NK-92 treated with Interleukin-12 subunit alpha and Interleukin-12 subunit beta, amount 100 ng/mL, for 24 hours (cell line): Measurements from ENCODE around the gene IQSEC1.
"Not testable (repeated sequence)": the region's sequence is repeated elsewhere in the genome, so short reads cannot be mapped to it uniquely, and the experiment has no call there.

Experiments used
- DNase-seq: peaks from one replicate; lab custom pipeline; 2025; lab: John Stamatoyannopoulos, UW

Gene IQSEC1

DNA sequence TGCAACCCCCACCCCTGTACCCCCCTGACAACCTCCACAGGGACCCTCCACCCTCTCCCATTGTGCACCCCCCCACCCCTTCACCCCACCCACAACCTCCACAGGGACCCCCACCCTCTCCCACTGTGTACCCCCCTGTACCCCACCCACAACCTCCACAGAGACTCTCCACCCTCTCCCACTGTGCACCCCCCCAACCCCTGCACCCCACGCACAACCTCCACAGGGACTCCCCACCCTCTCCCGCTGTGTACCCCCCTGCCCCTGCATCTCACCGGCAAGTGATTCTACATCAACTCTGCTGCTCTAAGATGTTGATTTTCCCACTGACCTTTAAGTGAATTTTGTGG lies 180.4 kb downstream of the IQSEC1 start:
- DNase-seq = no peak

DNA sequence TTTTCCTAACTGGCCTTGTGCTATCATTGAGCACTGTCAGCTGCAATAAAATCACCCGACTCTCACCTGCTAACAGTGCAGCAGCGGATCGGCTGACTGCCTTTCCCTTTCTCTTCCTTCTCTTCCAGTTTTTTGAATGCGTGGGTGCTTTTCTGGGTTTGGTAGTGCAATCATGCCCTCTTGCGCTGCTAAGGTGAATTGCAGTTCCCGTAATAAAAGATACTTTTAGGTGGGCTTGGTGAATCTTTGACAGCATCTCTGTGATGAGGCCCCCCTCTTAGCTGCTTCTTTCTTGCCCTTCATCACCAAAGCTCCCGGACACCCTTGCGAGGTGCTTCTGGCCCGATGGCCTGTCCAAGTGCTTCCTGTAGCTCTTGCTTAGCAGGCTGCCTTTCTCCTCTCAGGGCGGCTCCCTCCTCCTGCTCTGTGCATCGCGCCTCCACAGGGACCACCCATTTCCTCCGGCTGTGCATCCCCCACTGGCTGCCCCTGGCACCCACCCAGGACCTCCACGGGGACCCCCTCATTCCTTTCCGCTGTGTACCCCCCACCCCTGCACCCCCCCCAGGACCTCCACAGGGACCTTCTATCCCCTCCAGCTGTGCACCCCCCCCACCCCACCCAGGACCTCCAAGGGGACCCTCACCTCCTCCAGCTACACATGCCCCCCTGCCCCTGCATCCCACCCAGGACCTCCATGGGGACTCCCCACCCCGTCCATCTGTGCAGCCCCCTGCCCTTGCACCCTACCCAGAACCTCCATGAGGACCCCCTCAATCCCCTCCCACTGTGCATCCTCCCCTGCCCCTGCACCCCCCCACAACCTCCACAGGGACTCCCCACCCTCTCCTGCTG lies 181.0 kb downstream of the IQSEC1 start:
- no peak for DNase-seq

DNA sequence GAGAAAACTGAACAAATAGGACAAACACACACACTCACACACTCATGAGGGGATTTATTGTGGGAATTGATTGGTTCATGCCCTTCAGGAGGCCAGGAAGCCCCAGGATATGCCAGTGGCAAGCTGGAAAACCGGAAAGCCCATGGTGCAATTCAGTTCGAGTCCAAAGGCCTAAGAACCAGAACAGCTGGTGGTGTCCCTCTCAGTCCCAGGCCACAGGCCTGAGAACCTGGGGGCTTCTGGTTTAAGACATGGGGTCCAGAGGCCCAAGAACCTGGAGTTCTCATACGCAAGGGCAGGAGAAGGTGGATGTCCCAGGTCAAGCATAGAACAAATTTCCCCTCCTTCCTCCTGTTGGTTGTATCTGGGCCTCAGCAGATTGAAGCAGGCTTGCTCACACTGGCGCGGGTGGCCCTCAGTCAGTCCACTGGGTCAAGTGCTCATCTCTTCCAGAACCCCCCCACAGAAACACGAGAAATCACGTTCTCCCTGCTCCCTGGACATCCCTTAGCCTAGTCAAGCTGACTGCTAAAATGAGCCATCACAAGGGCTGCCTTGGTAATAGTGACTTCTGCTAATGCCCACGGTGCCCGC lies 181.7 kb downstream of the IQSEC1 start:
- DNase-seq = no peak

DNA sequence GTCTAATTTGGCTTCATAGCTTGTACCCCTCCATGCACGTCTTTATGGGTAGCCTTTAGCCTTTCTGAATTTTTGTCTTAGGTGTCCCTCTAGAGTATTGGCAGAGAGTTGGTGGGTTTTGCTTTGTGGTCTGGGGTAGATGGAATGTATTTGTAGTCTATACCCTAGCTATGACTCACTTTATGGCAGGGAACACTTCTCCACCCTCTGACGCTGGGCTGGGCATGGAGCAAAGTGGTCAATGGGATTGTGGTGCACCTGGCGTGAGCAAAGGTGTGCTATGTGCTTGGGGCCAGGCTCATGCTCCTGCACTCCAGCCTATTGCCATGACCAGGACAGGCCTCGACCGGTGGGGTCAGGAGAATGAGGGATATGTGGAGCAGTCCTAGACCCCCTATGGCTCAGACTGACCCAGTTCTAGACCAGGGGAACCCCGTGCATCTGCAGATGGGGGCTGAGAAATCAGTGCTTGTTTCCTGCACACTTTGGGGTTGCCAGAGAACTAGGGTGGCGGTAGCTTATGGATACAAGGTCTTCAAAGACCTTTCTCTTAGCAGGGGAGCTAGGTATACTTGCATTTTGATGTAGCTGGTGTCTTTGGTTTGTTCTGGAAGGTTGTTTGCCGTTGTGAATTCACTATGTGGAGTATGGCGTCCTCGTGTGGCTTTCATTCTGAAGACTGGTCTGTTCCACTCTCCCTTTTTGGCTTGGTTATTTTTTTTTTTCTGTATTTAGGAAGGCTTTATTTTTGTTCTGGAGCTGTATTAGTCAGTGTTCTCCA lies 182.4 kb downstream of the IQSEC1 start:
- DNase-seq = no peak

DNA sequence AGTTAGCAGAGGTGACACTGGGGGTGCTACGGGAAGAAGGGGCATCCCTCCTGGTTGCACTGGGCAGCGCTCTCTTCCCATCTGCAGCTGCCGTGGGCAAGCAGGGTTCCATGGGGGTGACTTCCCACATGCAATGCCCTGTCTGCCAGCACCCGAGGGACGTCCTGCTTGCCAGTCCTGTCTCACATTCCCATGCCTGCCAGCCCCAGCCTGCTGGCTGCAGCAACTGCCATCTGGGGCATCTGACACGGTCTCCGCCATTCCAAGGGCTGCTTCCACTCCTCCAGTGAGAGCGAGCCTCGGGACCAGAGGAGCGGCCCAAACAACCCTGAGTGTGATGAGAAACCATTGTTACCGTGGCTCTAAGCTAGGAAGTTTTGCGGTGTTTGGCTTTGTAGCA lies 186.5 kb downstream of the IQSEC1 start:
- DNase-seq = no peak

DNA sequence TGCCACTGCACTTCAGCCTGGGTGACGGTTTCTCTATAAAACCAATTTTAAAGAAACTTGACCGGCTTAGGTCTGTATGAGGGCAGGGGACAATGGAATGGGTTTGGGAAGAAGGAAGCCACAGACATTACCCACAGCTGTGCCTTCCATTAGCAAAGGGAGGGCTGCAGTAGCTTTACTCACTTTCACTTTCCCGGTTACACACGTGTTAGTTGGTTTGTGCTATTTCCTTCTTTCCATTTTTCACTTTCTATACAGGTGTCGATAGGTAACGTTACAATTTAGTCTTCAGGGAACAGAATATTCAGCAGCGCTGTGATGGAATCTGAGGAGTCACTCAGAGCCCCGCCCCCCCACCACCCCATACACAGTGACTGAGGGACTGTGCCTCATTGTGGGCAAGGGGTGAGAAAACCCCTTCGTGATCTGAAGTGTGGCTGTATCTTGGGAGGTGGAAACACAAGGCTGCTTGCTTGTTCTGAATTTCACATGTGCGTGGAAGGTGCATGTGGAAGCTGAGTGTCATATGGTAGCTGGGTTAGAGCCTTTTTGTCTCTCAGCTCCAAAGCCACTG lies 187.0 kb downstream of the IQSEC1 start:
- no peak for DNase-seq

DNA sequence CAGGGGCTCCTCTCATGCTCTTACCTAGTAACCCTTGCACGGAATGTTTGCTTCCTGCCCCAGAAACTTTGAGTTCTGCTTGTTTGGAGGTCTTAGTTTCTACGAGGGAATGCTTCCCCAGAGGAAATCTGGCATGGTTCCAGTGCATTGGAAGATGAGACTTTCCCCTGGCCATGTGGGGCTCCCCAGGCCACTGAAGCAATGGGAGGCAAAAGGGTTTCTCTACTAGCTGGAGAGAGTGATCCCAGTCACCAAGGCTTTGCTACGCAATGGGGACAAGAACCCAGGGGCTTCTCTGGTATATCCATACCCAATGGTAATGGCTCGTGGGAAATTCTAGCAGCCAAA lies 187.7 kb downstream of the IQSEC1 start:
- no peak for DNase-seq

DNA sequence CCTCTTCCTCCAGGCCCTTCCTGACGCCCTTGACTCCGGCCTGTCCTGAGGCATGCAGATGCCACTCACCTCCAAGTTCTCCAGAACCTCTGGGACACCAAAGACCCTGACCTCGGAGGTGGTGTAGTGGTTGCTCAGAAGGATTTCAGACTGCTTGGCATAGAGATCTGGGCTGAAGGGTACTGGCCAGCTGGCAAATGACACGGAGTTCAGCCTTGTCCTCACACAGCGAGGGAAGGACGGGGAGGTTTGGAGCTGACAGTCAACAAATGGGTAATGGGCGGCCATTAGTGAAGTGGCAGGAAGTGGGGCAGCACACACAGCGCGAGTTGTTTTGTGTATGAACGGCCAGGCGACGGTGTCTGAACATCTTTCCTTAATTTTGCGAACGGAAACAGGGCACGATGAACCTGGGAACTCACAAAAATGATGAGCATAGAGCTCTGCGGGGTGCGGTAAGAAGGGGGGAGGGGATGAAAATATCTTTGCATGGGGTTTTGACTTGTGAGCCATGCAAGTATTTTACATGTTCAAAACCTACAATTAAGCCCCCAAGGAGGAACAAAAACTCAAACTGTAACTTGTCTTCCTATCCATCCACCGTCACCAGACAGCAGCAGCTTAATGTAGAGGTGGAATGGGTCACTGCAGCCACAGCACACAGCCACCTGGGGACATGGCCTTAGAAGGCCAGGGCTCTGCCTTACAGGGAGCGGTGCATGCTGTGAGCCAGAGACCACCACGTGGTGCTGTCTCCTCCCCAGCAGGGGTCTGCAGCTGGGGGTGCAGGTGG lies 188.2 kb downstream of the IQSEC1 start:
- DNase-seq = no peak

DNA sequence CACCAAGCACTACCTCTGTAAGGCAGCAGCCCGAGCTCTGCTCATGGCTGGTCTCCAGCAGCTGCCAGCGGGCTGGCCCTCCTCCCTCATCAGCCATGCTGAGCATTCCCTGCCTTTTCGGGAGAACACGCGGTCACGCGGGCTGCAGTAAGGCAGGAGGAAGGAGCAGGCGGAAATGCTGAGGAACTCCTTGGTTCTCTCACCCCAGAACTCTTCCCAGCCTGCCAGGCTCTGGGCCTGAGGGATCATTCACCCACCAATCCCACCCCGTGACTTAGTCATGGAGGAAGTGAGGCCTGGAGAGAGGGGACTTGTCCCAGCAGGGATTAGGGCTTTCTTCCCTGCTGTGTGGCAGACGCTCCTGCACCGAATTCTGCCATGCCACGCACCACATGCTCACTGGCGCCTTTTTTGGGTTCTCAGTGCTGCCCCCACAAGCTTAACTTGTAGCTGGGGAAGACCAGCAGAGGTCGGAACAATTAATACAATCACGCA lies 189.0 kb downstream of the IQSEC1 start:
- no peak for DNase-seq

DNA sequence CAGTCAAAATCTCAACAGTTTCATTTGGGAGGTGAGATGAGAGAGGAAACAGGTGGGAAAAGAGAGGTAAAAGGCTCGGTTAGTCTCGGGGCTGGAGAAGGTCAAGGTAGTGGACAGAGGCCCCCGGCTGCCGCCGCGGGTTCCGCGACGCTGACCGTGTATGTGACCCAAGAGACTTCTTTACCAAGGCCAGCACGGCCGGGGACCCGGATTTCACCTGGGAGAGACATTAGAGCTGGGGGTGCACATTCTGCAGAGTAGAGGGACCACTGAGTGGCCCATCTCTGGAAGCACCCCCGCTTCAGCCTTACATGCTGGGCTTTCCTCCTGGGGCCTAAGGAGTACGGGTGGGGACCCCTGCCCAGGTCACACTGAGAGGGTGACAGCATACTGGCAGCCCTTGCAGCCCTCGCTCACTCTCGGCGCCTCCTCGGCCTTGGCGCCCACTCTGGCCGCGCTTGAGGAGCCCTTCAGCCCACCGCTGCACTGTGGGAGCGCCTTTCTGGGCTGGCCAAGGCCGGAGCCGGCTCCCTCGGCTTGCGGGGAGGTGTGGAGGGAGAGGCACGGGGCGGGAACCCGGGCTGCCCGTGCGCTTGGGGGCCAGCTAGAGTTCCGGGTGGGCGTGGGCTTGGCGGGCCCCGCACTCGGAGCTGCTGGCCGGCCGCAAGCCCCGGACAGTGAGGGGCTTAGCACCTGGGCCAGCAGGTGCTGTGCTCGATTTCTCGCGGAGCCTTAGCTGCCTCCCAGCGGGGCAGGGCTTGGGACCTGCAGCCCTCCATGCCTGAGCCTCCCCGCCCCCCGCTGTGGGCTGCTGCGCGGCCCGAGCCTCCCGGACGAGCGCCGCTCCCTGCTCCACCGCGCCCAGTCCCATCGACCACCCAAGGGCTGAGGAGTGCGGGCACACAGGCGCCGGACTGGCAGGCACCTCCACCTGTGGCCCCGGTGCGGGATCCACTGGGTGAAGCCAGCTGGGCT lies 190.6 kb downstream of the IQSEC1 start:
- DNase-seq = no peak

DNA sequence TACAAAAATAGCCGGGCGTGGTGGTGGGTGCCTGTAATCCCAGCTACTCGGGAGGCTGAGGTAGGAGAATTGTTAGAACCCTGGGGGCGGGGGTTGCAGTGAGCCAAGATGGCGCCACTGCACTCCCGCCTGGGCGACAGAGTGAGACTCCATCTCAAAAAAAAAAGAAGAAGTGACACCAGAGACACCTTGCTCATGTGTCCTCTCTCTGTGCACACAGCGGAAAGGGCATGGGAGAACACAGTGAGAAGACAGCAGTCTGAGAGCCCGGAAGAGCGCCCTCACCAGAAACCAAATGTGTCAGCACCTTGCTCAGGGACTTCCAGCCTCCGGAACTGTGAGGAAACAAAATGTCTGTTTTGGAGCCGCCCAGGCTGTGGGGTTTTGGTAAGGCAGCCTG lies 191.4 kb downstream of the IQSEC1 start:
- not testable (repeated sequence) for DNase-seq

DNA sequence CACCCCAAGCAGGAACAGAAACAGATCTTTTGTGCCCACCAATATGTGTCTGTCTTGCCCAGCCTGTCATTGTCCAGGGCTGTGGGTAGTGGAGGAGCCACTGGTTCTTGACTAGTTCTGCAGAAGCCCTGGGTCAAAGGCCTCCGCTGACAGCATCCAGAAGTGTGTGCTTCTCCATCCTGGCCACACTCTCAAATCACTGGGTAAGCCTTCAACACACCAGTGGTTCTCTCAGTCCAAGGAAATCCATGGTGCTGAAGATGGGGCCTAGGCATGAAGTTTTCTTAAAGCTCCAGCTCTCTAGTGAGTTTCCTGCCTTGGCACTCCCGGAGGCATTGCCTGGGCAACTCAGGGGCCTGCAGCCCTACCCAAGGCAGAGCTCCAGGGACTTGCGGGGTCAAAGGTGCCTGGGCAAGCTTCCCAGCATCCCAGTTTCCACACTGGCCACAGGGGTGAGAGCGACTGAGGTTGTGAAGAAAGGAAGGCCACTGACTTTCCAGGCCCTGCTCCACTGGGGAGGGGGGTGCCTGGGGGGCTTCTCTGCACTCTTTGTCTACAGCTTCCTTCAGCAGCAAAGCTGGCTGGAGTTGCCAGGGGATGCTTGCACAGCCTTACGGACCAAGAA lies 193.9 kb downstream of the IQSEC1 start:
- no peak for DNase-seq

DNA sequence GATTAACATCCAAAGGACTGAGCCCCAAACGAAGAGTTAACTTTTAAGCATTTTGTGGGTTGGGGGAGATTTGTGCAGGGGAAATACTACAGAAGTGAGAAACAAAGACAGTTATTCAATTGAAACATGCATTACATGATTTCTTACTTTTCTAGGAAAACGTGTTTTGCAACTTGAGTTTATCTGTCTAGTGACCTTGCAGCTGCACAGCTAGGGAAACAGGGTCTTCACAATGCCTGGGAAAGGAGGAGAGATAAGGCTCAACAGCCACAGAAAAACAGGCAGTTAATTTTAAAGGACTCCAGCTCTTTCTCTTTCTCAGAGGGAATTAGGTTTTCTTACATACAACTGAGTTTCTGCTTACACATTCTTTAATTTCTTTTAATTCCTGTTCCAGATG lies 194.5 kb downstream of the IQSEC1 start:
- not testable (repeated sequence) for DNase-seq

DNA sequence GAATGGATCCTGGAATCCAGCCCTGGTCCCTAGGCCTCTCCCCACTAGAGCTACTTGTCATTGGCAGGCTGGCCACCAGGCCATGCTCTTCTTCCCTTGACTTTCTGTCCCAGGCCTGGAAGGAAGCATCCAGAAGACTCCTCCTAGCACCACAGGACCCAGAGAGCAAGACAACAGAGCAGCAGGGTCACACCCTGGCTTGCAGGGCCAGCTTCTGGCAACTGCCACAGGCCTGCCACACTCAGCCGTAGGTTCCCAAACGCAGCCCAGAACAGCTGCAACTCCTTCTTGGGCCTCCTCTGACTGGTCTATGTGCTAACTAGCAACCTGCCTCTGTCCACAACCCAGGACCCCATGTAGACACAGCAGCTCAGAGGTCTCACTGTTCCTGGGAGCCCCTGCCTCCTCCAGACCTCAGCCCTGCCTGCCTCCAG lies 195.1 kb downstream of the IQSEC1 start:
- DNase-seq = no peak

DNA sequence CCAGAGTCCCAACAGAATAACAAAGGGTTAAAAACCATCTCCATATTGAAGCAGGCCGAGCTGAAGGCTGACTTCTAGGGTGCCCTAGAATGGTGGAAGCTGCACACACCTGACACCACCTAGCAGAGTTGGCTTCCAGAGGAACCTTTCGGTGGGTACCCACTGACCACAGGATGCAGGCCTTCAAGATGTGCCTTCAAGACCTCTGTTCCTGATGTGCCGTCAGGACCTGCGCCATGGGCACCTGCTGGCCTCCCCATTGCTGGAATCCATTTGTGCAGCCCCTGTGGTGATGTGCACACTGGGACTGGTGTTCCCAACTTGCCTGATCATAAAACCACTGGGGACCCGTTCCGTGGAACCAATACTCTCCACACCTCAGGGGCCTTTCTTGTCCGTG lies 196.2 kb downstream of the IQSEC1 start:
- no peak for DNase-seq

DNA sequence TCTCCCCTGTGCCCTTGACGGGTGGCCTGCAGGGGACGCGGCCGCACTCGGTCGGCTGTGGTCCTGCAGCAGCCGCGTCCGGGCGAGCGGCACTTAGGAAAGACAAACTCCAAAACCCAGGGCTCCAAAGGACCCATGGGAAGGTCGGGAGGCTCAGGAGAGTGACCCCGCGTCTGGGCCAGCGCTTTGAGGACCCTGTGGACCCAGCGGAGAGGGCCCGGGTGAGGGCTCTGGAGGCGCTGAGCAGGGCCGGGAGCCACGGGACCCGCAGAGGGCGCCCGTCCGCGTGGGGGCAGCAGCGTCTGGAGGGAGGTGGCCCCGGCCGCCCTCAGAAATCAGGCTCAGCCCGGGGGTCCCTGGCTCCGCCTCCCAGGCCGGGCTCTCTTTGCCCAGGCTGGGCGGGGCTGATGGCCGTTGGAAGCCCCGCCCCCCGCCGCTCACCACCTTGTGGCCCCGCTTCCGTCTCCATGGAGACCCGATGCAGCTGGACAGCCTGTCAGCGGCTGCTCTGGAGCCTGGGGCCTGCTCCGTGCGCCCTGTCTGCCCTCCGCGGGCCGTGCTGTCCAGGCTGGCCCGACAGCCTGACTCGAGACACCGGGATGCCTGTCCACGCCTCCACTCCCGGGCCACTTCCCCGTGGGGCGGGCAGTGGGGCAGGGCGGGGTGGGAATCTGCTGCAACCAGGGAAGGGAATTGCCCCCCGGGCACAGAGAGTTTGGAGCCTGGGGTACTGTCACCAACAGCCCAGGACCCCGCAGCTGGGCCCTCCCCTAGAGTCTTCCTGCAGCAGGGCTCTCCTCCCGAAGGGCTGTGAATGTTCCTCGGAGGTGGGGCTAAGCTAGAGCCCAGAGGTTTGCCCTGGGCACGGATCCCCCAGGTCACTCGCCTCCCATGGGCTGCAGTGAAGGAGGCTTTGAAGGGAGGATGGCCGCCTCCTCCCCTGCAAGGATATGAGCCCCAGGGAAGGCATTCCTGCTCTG lies 197.1 kb downstream of the IQSEC1 start:
- DNase-seq = no peak

DNA sequence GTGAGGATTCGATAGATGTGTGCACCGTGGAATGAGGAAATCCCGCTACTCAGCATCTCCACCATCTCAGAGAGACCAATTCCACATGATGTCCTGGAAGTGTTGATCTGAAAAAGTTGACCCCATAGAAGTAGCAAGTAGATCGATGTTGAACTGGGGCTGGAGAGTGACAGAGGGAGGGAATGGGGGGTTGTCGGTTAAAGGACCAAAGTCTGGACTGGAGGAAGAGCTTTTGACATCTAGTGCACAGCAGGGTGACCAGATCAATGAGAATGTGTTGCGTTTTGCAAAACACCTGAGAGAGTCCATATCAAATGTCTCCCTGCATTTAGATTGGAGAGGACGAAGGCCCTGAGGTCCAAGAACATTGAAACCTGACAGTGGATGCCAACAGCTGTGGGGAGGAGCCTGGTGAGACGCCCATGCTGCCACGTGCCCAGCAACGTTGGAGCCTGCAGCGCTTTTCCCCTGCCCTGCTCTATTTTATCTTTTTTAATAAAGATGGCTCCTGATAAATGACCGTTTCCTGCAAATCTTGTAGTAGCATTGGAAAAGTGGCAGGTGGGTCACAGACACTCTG lies 201.7 kb downstream of the IQSEC1 start:
- DNase-seq = no peak

DNA sequence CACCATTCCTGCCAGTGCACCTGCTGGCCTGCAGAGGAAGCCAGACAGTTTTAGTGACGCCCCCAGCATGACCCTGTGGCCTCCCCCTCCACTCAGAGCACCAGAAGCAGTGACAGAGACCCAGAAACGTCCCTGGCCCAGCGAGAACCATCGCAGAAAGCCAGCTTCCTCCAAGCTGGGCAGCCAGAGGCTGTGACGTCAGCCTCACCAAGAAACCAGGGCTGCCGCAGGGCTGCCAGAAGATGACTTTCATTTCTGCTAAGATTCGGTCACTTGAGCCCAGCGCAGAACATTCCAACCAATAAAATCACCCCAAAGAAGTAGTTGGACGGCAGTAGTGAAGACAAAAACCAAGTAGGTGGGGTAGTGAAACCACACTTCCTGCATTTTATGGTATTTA lies 202.3 kb downstream of the IQSEC1 start:
- DNase-seq = no peak
